Activated CD8-positive, alpha-beta memory T cell treated with anti-CD3 and anti-CD28 coated beads, Interleukin-2, amount 50 U/mL, for 1 hour (primary cell): ENCODE measurements around the gene MAML1.
"Not testable (repeated sequence)": the region's sequence is repeated elsewhere in the genome, so short reads cannot be mapped to it uniquely, and the experiment has no call there.

ENCODE experiments used
- DNase-seq: peaks from one replicate; pipeline ENCODE4 v3.0.0-alpha.2; 2020; ENCODE audit errors: extremely low read depth

MAML1 gene

GRCh38 chr5:179769271-179769670 is 36.6 kb downstream of the MAML1 start:
- no peak for DNase-seq

- no peak for DNase-seq
Measured at GRCh38 chr5:179769796-179770195, 37.2 kb downstream of the MAML1 start.

GRCh38 chr5:179771311-179771895 is 38.8 kb downstream of the MAML1 start:
- DNase-seq, result no peak

- DNase-seq, result no peak
Measured at GRCh38 chr5:179772351-179772750, 39.7 kb downstream of the MAML1 start.

GRCh38 chr5:179773686-179774040 is 41.0 kb downstream of the MAML1 start:
- no peak for DNase-seq

GRCh38 chr5:179774442-179774841 is 41.8 kb downstream of the MAML1 start:
- no peak for DNase-seq

GRCh38 chr5:179776411-179776938 is 43.9 kb downstream of the MAML1 start:
- no peak for DNase-seq

- no peak for DNase-seq
Measured at GRCh38 chr5:179777456-179777855, 44.8 kb downstream of the MAML1 start.

GRCh38 chr5:179777909-179778308 is 45.3 kb downstream of the MAML1 start:
- DNase-seq, result no peak

- no peak for DNase-seq
Measured at GRCh38 chr5:179778591-179778990, 46.0 kb downstream of the MAML1 start.

- DNase-seq, result no peak
Measured at GRCh38 chr5:179779826-179780225, 47.2 kb downstream of the MAML1 start.

- no peak for DNase-seq
Measured at GRCh38 chr5:179780362-179780761, 47.7 kb downstream of the MAML1 start.

GRCh38 chr5:179781846-179782245 is 49.2 kb downstream of the MAML1 start:
- no peak for DNase-seq

- DNase-seq, result no peak
Measured at GRCh38 chr5:179783128-179783527, 50.5 kb downstream of the MAML1 start.

- DNase-seq, result no peak
Measured at GRCh38 chr5:179786861-179787260, 54.2 kb downstream of the MAML1 start.

GRCh38 chr5:179788193-179788854 is 55.7 kb downstream of the MAML1 start:
- DNase-seq, result no peak

GRCh38 chr5:179789278-179789677 is 56.7 kb downstream of the MAML1 start:
- DNase-seq, result not testable (repeated sequence)

- DNase-seq, result no peak
Measured at GRCh38 chr5:179791881-179792611, 59.4 kb downstream of the MAML1 start.

- DNase-seq, result no peak
Measured at GRCh38 chr5:179792612-179793467, 60.2 kb downstream of the MAML1 start.

- DNase-seq, result no peak
Measured at GRCh38 chr5:179793468-179794139, 61.0 kb downstream of the MAML1 start, which contains the start of gene LTC4S. TSS of gene LTC4S (plus strand) at chr5:179793986. CDS start at chr5:179794081, 95 bp downstream.

- no peak for DNase-seq
Measured at GRCh38 chr5:179794171-179794570, 61.5 kb downstream of the MAML1 start.
